DND-41 (cell line): ENCODE measurements around the gene SEL1L2.

Experiments
- ATAC-seq: fragments of 200-7000 bp; cut with Tn5 transposase; 3 replicates; pipeline ENCODE4 v1.9.1; 2021; ENCODE audit warnings: low read depth; ENCODE audit not compliant: insufficient read depth
- DNase-seq: peaks from one replicate; pipeline ENCODE4 v3.0.0-alpha.2; 2020
- H2AFZ ChIP-seq: 2 replicates; pipeline ENCODE4 v1.6.0; 2012; ENCODE audit warnings: low read depth, low read length
- H3K27ac ChIP-seq: 2 replicates; pipeline ENCODE4 v1.5.1; 2012; ENCODE audit warnings: low read length, inconsistent platforms
- H3K27me3 ChIP-seq: fragments of 200-600 bp; sonication (generic); 2 replicates; pipeline ENCODE4 v1.6.0; 2012; ENCODE audit warnings: low read length, mild to moderate bottlenecking, inconsistent platforms; ENCODE audit not compliant: insufficient read depth, poor library complexity
- H3K36me3 ChIP-seq: 2 replicates; pipeline ENCODE4 v1.5.1; 2012; ENCODE audit warnings: low read length, inconsistent platforms; ENCODE audit not compliant: insufficient read depth
- H3K4me1 ChIP-seq: 2 replicates; pipeline ENCODE4 v1.5.1; 2012; ENCODE audit warnings: mild to moderate bottlenecking, low read length; ENCODE audit not compliant: insufficient read depth
- H3K4me2 ChIP-seq: 2 replicates; pipeline ENCODE4 v1.6.0; 2012; ENCODE audit warnings: mild to moderate bottlenecking, moderate library complexity, low read length, inconsistent platforms; ENCODE audit not compliant: insufficient read depth
- H3K4me3 ChIP-seq, 2 experiments: fragments of 200-600 bp in 1 of 2; shearing (Covaris generic) in 1 of 2; 2 replicates each; pipeline ENCODE4 v1.5.1; 2012 to 2016; ENCODE audit warnings: inconsistent platforms in 2 of 2, low read length in 2 of 2, mild to moderate bottlenecking in 2 of 2, low read depth in 1 of 2, moderate library complexity in 1 of 2
- H3K79me2 ChIP-seq: 2 replicates; pipeline ENCODE4 v1.6.0; 2012; ENCODE audit warnings: low read length, inconsistent platforms; ENCODE audit not compliant: insufficient read depth
- H3K9ac ChIP-seq: 2 replicates; pipeline ENCODE4 v1.6.0; 2012; ENCODE audit warnings: low read depth, mild to moderate bottlenecking, inconsistent platforms, low read length, moderate library complexity
- H3K9me3 ChIP-seq: 2 replicates; pipeline ENCODE4 v1.5.1; 2012; ENCODE audit warnings: low read length, moderate library complexity, mild to moderate bottlenecking, inconsistent platforms; ENCODE audit not compliant: insufficient read depth, severe bottlenecking
- H4K20me1 ChIP-seq: 2 replicates; pipeline ENCODE4 v1.6.0; 2012; ENCODE audit warnings: low read length; ENCODE audit not compliant: insufficient read depth
- EZH2 ChIP-seq: IDR thresholded peaks from 3 replicates; pipeline ENCODE4 v1.6.1; 2012; ENCODE audit warnings: borderline replicate concordance, low read depth, mild to moderate bottlenecking, moderate library complexity, low read length, inconsistent platforms; ENCODE audit not compliant: severe bottlenecking
- TF ChIP-seq, protein P1 (sequence below): IDR thresholded peaks from 2 replicates; pipeline ENCODE4 v1.5.1; 2012; ENCODE audit warnings: borderline replicate concordance, low read length, moderate library complexity, mild to moderate bottlenecking; ENCODE audit not compliant: poor library complexity, severe bottlenecking; ENCODE audit errors: extremely low read depth

Gene SEL1L2

DNA sequence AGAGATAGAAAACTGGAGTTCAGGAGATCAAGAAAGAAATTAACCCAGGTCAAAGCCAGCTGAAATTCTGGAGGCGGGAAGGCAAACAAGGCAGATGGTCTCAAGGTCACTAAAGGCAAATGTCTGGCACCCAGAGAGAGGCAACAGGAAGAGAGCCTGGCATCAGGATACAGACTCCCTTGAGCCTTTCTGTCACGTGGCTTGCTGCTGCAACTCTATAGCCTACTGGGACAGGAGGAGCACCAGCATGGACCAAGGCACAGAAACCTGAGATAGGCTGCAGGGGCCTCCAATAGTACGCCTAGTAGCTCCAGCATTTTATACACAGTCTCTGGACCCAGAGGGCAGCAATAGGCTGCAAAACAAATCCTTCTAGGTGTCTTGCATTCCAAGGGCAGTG lies 75.1 kb downstream of the SEL1L2 start:
- Histone ChIP-seq H3K27me3 (no peaks in the 10 kb centered on the region), H3K36me3 (no peaks in the 10 kb centered on the region), H3K4me1 (peaks cover 13% of the 10 kb centered on the region), H4K20me1 (no peaks in the 10 kb centered on the region), H3K79me2 (no peaks in the 10 kb centered on the region), H2AFZ (no peak overlapping the region), H3K4me3 (no peak overlapping the region), H3K27ac (no peak overlapping the region), H3K9ac (no peak overlapping the region), H3K9me3 (no peaks in the 10 kb centered on the region), H3K4me2 (no peak overlapping the region)
- ATAC-seq (no peak), DNase-seq (no peak)
- no peak for TF ChIP-seq EZH2
- TF ChIP-seq, protein P1, sequence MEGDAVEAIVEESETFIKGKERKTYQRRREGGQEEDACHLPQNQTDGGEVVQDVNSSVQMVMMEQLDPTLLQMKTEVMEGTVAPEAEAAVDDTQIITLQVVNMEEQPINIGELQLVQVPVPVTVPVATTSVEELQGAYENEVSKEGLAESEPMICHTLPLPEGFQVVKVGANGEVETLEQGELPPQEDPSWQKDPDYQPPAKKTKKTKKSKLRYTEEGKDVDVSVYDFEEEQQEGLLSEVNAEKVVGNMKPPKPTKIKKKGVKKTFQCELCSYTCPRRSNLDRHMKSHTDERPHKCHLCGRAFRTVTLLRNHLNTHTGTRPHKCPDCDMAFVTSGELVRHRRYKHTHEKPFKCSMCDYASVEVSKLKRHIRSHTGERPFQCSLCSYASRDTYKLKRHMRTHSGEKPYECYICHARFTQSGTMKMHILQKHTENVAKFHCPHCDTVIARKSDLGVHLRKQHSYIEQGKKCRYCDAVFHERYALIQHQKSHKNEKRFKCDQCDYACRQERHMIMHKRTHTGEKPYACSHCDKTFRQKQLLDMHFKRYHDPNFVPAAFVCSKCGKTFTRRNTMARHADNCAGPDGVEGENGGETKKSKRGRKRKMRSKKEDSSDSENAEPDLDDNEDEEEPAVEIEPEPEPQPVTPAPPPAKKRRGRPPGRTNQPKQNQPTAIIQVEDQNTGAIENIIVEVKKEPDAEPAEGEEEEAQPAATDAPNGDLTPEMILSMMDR: no peak

DNA sequence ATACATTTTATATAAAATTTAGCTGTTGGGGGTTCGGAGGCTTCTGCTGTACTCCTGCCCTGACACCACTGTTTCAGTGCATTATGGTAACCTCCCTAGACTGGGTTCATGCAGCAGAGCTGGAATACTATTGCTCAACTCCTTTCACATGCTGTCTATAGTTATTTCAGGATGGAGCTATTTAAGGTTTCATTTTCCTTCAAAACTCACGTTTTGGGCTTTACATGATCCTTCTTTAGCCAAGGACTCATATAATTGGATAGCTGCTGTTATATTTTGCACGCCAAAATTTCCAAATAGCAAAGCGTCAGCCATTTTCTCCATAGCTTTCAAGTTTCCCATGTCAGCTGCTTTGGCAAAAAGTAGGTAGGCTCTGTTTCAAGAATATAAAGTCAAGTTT lies 76.8 kb downstream of the SEL1L2 start:
- Histone ChIP-seq H3K9me3 (no peaks in the 10 kb centered on the region), H3K4me1 (peaks cover 13% of the 10 kb centered on the region), H2AFZ (no peak overlapping the region), H3K79me2 (no peaks in the 10 kb centered on the region), H3K27me3 (peaks cover 4% of the 10 kb centered on the region), H3K9ac (no peak overlapping the region), H3K36me3 (no peaks in the 10 kb centered on the region), H3K27ac (no peak overlapping the region), H3K4me3 (no peak overlapping the region), H3K4me2 (no peak overlapping the region), H4K20me1 (no peaks in the 10 kb centered on the region)
- TF ChIP-seq, protein P1: no peak
- TF ChIP-seq EZH2: no peak
- DNase-seq (no peak), ATAC-seq (no peak)

DNA sequence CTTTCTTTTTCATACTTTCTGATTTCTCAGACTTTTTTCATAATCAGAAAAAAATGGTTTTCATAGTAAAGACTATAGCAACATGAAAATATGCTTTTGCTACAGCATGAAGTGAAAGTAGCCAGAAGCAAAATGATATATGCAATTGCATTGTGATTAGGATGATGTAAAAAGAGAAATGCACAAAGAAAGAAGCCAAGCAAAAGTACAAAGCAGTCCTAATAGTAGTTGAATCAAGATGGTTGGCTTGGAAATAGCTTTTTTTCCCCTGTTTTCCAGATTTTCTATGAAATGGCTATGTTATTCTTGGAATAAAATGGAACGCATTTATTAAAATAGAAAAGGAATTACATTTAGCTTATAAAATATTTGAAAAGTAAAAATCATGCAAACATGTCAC lies 77.3 kb downstream of the SEL1L2 start:
- H3K9ac ChIP-seq: no peak overlapping the region
- H2AFZ ChIP-seq: no peak overlapping the region
- no peaks in the 10 kb centered on the region for H4K20me1 ChIP-seq
- no peak overlapping the region for H3K27ac ChIP-seq
- peaks cover 13% of the 10 kb centered on the region for H3K4me1 ChIP-seq
- H3K9me3 ChIP-seq: no peaks in the 10 kb centered on the region
- DNase-seq (no peak), ATAC-seq (no peak)
- no peaks in the 10 kb centered on the region for H3K79me2 ChIP-seq
- H3K27me3 ChIP-seq: peaks cover 4% of the 10 kb centered on the region
- TF ChIP-seq, protein P1: no peak
- no peak for TF ChIP-seq EZH2
- H3K36me3 ChIP-seq: no peaks in the 10 kb centered on the region
- no peak overlapping the region for H3K4me3 ChIP-seq
- no peak overlapping the region for H3K4me2 ChIP-seq

DNA sequence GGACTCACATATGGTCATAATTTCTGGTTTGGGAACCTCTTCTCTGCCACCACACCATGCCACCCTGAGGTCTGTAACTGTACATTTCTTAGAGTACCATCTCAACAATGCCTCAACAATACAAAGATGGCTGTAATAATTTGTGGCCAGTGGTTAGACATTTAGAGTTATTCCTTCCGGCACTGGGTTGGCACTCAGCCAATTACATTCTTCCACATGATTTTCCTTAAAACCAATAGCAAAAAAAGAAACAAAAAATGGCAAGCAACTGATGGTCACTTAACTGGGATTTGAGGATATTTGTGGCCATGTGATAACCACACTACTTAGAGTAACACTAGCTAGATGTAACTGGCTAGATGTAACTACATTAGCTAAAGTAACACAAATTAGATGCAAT lies 79.9 kb downstream of the SEL1L2 start:
- DNase-seq: no peak
- Histone ChIP-seq H3K9ac (no peak overlapping the region), H3K36me3 (no peaks in the 10 kb centered on the region), H3K79me2 (no peaks in the 10 kb centered on the region), H3K4me1 (no peaks in the 10 kb centered on the region), H3K9me3 (no peaks in the 10 kb centered on the region), H2AFZ (no peak overlapping the region), H3K4me2 (no peak overlapping the region), H3K27me3 (peaks cover 8% of the 10 kb centered on the region), H3K4me3 (no peak overlapping the region), H3K27ac (no peak overlapping the region), H4K20me1 (no peaks in the 10 kb centered on the region)
- no peak for TF ChIP-seq EZH2
- TF ChIP-seq, protein P1: no peak
- no peak for ATAC-seq
